NCI-H146 treated with DMSO at 0.1 percent for 48 hours (cell line): ENCODE data around the gene LUZP4.
A peak's percentile ranks its signal among the peaks of the same experiment; 100 is the strongest.
"Not testable (repeated sequence)": the region's sequence is repeated elsewhere in the genome, so short reads cannot be mapped to it uniquely, and the experiment has no call there.

Experiments used
- DNase-seq: peaks from one replicate; lab custom pipeline; 2025; ENCODE audit not compliant: unreplicated experiment; lab: John Stamatoyannopoulos, UW

The LUZP4 gene

GRCh38 chrX:115337491-115338144, 48.1 kb downstream of the LUZP4 start:
- no peak for DNase-seq

- DNase-seq: no peak
Measured at GRCh38 chrX:115339441-115340025, 50.0 kb downstream of the LUZP4 start.

- no peak for DNase-seq
Measured at GRCh38 chrX:115341421-115341820, 51.9 kb downstream of the LUZP4 start.

GRCh38 chrX:115344885-115345614, 55.5 kb downstream of the LUZP4 start:
- DNase-seq: peak; percentile 61

GRCh38 chrX:115345615-115346014, 56.1 kb downstream of the LUZP4 start:
- no peak for DNase-seq

GRCh38 chrX:115346738-115347137, 57.2 kb downstream of the LUZP4 start:
- not testable (repeated sequence) for DNase-seq

GRCh38 chrX:115348446-115349225, 59.1 kb downstream of the LUZP4 start:
- DNase-seq: no peak

GRCh38 chrX:115350711-115351381, 61.3 kb downstream of the LUZP4 start:
- DNase-seq: no peak

GRCh38 chrX:115356369-115356768, 66.9 kb downstream of the LUZP4 start:
- no peak for DNase-seq
